Glomerular visceral epithelial cell (primary cell): Measurements from ENCODE around the gene BAZ1A.

ENCODE experiments used
- DNase-seq: peaks from one replicate; pipeline ENCODE4 v3.0.0-alpha.2; 2016; ENCODE audit errors: extremely low spot score

The BAZ1A gene

DNA sequence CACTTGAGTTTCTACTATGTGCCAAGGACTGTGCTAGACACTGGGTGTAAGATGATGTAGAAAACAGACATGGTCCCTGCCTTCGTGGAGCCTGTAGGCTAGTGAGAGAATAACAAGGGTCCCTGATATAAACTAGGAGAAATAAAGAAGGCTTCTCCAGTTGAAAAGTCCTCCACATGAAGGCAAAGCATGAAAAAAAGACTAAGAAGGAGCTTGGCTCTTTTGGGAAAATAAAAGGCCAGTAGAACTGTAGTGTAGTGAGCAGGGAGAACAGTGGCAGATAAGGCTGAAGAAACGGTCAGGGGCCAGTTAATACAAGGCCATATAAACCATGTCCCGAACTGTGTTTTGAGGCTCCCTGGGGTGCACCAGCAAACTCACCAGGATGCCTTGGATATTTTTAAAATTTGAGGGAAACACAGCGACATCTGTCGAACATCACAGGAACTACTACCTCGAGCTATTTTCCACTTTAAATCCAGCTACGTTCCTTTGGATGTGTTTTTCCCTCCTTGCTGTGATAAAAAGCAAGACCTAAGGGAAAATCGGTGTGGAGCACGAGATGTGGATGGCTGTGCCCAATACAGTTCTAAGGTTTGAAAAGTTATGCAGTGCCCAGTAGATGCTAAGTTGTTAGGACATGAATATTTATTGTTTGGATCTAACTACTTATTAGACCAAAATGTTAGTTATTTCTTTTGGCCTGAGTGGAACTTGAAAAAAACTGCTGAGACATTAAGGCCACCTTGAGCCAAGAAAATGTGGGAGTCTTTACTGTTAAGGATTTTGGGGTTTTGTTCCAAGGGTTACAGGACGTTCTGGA is 152.2 kb downstream of the BAZ1A start:
- peak; percentile 64 for DNase-seq

DNA sequence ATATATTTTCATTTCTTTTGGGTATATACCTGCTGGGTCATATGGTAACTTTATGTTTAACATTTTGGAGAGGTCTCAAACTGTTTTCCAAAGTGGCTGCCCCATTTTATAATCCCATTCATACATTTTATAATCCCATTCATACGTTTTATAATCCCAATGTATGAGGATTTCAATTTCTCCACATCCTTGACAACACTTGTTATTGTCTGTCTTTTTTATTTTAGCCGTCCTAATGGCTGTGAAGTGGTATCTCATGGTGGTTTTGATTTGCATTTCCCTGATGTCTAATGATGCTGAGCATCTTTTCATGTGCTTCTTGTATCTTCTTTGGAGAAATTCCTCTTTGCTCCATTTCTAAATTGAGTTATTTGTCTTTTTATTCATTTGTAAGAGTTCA is 154.0 kb downstream of the BAZ1A start:
- no peak for DNase-seq

DNA sequence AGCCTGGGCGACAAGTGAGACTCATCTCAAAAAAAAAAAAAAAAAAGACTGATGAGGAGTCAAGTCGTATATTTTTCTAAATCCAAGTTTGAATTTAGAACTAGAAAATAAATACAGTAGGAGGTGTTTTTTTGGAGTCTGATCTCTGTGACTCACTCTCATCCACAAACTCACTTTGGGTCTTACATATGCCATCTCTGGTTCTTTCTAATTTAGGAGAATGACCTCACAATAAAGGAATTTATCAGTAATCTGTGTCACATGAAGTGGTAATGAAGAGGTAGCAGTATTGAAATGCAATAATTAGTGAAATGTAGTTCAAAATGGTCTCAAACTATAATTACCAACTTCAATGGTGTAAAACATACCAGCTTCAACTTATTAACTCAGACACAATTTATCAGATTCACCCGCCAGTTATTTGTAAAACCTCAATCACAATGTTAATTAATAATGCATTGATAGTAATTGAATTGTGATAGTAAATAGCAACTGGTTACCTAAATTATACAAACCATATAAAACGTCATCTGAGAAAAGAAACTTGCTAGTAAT is 156.3 kb downstream of the BAZ1A start:
- DNase-seq, result peak; percentile 25

DNA sequence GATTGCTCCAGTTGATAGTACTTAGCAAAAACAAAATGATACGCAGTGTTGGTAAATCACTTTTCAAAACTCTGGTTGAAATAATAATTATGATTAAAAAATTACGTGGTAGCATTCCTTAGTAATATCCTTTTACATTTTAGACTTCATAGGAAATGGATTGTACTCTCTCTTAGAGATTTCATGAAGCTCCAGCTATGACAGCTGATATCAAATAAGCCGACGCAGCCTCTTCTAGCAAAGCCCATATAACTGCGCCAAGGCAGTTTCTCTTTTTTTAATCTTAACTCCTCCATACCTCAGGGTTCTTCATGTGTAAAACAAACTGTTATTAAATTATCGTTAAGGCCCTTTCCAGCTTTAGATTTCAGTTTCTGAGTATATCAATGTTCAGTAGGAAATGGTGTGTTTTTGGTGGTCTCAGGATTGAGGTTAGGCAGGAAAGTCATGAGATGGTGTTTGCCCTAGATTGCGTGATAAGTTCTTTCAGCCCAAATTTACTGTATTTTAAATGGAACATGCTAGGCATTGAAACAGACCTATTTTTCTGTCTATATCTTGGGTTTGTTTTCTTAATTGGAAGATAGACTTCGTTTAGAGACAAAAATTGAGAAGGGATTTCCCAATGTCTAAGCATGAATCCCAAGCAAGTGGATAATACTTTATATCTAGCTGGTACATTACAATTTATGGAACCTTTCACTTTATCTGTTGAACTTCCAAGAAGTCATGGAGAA is 159.9 kb downstream of the BAZ1A start:
- DNase-seq, result no peak

DNA sequence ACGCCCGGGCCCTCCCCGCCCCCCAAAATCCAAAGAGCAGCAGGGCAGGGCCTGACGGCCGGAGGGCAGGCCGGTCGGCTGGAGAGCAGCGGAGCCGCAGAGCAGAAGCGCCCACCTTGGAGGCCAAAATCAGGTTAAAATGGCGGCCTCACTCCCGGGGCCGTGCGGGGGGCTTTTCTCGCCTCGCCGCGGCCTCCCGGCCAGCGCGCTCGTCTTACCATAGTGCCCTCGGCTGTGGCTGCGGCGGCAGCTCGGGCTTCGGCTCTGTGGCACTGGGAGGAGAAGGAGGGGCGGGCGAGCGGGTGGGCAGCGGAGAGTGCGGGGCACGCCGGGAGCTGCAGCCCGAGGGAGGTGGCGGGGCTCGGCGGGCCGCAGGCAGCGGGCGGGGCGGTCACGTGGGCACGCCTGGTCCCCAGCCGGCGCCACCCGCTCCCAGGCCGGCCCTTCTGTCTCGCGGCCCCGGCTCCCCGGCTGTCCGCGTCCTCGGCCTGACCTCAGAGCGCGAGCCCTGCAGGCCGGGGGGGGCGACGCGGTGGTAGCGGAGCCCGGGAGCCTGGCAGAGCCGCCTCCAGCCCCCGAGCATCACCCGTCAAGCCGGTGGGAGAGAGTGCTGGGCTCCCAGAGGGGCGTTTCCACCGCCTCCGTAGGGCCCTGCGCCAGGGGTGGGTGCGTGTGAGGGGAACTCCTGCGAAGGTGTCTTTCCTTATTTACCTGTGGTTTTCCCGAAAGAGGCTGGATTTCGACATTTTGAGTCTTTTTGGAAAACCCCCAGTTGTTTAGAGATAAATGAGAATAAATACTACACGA is 160.6 kb downstream of the BAZ1A start, which contains the start of gene CFL2:
Gene CFL2, minus strand, starts transcription at position 274 of the 807 bp plus-strand sequence. Its CDS starts 53 bp downstream, at position 221.
- peak; percentile 83 for DNase-seq

DNA sequence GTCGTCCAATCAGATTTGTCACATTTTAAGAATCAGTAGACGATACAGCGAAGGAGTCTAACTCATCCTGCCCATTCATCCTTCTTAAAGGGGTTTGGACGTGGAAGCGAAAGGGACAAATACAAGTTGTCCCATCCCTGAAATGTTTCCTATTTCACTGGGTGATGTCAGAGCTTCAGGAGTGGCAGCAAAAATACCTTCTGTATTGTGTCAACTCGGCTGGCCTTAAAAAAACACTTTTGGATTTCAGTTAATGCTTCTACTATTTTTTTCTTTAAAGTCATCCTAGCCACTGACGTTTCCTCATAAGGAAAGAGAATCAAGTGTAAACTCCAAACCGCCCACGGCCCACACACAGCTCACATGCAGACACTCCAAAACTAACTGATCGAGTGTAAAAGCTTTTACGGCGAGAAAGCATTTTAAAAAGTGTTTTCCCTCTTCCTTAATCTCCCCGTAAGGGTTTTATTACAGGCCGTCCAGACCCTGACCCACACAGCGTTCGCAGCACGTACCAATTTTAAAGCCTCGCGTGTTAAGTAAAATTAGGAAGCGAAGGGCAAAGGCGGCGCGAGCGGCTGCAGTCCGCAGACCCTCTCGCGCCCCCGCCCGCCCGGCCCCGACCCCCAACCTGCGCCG is 161.4 kb downstream of the BAZ1A start:
- peak; percentile 61 for DNase-seq

DNA sequence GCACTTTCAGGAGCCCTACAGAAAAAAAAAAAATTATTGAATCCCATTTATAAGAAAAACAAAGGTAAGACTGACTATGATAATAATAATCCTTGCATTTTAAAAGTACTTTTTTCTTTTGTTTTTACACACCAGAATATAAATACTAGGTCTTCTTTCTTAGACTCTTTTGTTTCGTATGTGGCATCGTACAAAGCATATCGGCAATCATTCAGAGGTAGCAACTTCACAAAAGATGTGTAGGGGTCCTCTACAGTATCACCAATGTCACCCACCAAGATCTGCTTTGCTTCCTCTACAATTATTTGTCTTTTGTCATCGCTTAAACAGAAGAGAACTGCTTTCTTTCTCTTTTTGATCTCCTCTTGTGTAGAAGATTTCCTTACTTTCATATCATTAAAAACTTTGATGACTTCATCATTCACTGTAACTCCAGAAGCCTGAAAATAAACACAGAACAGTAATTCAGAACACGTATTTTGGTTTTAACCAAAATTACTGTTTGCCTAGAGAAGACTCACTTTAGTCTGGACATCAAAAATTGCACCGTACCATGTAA is 162.0 kb downstream of the BAZ1A start:
- DNase-seq, result no peak

DNA sequence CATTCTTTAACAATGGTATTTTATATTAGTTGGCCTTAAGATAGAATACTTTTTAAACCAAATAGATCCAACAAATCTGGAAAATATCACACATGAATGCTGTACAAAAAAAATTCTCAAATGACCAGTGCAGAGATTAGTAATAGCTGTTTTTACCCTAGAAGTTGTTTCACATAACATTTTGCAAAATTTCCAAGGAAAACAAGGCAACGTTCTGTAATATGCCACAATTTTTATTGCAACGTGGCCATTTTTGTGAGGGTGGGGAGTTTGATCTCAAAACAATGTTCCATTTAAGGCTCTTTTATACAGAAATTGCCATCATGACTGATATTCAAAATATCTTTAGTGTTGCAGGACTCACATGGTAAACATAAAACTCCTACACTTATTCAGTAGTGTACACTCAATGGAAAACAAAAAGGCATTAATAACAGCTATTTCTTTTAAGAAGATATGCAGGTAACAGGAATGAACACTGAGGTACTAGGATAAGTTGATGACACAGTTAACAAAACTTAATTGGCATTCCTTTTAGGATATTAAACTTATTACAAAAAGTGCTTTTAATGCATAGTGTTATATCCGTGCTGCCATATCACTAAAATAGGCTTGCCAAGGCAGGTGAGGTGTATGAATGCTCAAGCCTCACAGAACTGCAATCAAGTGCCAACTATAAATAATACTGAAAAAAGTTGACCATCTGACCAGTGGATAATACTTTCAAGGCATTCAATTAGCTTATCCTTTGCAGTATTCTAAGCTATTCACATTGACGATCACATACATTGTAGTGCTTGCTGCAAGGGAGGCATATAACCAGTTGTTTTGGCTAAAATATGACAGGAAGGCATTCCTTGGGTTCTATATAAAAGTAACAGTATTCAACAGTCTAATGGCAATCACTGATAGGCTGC is 163.1 kb downstream of the BAZ1A start:
- DNase-seq, result no peak

DNA sequence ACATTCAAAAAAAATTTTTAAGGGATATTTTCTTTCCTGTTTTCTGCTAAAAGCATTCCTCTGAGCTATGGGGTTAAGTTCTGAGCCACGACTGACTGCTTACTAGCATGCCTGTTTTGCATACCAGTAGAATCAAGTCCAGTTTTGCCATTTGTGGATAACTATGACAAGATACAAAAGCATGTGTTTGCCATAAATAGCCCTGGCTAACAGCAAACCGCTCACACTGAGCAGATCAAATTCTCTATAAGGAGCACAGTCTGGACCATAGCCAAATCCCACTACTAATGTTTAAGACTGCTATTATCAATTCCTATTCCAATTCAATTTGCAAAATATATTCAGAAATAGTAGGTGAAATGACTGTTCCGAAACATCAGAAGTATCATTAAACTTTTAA is 164.0 kb downstream of the BAZ1A start:
- DNase-seq, result peak; percentile 79

DNA sequence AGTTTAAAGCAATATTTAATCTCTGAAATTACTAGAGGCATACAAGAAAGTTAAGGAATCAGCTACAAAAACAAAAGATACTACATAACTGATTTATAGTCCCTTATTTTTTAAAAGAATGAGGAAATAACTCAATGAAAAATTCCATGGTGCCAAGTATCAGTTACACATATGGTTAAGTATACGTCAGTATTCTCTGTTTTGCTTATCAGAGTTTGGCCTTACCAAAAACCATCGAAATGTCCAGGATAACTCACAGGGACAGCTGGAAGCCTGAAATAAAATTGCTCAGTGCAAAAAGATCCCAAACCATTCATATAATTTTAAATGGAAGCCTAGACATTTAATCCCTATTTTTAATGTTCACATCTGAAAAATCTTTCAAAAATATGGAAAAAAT is 164.4 kb downstream of the BAZ1A start:
- peak; percentile 21 for DNase-seq

DNA sequence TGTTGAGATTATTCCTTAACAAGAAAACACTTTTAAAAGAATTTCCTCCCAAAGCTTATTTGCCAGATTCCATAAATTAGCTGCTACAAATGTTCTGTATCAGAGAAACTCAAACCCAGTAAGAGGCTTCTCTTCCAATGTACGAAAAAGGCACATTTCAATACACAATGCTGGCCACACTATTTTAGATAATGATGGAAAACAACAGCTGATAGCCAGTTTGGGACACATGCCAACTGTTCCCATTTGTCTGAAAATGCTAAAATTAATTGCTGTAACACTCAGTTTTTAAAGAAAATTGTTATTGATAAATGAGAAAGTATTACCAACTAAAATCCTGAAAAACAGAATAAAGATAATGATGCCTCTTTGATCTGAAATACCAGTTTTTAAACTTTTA is 165.2 kb downstream of the BAZ1A start:
- no peak for DNase-seq

DNA sequence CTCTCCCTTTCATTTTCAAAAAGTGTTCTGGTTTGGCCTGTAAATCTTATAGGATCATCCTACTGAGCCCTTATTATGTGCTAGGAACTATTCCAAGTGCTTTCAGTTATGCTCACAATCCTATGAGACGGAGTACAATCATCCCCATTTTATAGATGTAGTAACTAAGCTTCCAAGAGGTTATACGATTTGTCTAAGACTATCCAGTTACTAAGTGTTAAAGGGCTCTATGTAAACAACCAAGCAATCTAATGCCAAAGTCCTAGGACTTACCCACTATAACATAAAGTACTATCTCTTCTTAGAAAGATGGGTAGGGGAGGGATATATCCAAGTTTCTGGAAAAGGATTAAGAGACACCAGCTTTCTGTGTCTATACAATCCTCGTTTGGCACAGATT is 167.4 kb downstream of the BAZ1A start:
- no peak for DNase-seq
